Panc1 (cell line): ENCODE data around the gene GAD1.
A peak's percentile ranks its signal among the peaks of the same experiment; 100 is the strongest.

ENCODE experiments used
- CTCF ChIP-seq: fragments of 450-650 bp; IDR thresholded peaks from 2 replicates; pipeline ENCODE4 v1.5.1; 2017; ENCODE audit warnings: mild to moderate bottlenecking
- POLR2AphosphoS5 ChIP-seq: IDR thresholded peaks from 2 replicates; pipeline ENCODE4 v1.6.1; 2012; ENCODE audit warnings: mild to moderate bottlenecking, low read depth, low read length, moderate library complexity
- SIN3A ChIP-seq: IDR thresholded peaks from 2 replicates; pipeline ENCODE4 v1.6.1; 2012; ENCODE audit warnings: low read depth, mild to moderate bottlenecking, low read length, moderate library complexity, borderline replicate concordance; ENCODE audit not compliant: insufficient read depth
- TCF7L2 ChIP-seq: IDR thresholded peaks from 2 replicates; pipeline ENCODE4 v1.6.1; 2011; ENCODE audit warnings: mild to moderate bottlenecking, low read depth, low read length, inconsistent platforms
- TF ChIP-seq, protein P1 (sequence below), 2 experiments: IDR thresholded peaks; 2 replicates each; pipeline ENCODE4 v1.6.1; 2011 to 2012; ENCODE audit warnings: low read depth in 2 of 2, control low read depth in 1 of 2, low read length in 1 of 2, mild to moderate bottlenecking in 1 of 2, moderate library complexity in 1 of 2; ENCODE audit not compliant: insufficient read depth in 1 of 2

DNA sequence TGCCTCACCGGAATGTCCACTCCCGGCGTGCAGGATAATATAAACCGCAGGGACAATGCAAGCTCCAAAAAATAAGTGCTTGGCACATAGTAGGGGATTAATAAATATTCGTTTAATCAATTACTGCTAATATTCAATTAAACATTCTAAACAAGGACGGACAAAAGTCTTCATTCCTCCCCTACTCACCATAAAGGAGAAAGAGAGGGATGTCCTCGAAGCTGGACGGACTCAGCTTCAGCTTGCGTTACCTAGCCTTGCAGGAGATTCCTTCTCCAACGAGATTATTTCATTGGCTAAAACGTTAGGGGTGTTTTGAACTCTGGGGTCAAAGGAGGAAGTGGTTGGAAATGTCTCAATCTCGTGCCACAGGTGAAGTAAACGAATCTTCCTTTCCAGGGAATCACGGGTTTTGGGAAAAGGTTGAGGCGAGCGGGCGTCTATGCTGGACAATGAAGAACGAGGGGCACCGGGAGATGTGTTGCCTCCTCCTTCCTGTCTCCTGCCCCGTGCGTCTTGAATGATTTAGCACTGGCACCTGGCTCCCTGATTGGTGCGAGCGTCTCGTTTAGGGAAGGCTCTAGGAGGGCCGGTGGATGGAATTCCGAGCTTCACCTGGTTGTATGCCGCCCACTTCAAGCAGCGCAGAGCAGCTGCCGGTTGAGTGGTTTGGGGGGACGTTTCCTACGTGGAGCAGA, 2.0 kb upstream of the GAD1 start:
- no peak for TF ChIP-seq CTCF
- TF ChIP-seq, protein P1, sequence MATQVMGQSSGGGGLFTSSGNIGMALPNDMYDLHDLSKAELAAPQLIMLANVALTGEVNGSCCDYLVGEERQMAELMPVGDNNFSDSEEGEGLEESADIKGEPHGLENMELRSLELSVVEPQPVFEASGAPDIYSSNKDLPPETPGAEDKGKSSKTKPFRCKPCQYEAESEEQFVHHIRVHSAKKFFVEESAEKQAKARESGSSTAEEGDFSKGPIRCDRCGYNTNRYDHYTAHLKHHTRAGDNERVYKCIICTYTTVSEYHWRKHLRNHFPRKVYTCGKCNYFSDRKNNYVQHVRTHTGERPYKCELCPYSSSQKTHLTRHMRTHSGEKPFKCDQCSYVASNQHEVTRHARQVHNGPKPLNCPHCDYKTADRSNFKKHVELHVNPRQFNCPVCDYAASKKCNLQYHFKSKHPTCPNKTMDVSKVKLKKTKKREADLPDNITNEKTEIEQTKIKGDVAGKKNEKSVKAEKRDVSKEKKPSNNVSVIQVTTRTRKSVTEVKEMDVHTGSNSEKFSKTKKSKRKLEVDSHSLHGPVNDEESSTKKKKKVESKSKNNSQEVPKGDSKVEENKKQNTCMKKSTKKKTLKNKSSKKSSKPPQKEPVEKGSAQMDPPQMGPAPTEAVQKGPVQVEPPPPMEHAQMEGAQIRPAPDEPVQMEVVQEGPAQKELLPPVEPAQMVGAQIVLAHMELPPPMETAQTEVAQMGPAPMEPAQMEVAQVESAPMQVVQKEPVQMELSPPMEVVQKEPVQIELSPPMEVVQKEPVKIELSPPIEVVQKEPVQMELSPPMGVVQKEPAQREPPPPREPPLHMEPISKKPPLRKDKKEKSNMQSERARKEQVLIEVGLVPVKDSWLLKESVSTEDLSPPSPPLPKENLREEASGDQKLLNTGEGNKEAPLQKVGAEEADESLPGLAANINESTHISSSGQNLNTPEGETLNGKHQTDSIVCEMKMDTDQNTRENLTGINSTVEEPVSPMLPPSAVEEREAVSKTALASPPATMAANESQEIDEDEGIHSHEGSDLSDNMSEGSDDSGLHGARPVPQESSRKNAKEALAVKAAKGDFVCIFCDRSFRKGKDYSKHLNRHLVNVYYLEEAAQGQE (IDR thresholded peaks at IDR 0.05; ENCODE audit: insufficient read depth in 1 of 2, low read depth in 2 of 2, low read length in 1 of 2), result 0 out of 4 replicates have a peak, but pooled peaks of 1 of the 2 experiments have one; percentile 13
- no peak for TF ChIP-seq POLR2AphosphoS5
- no peak for TF ChIP-seq SIN3A
- TF ChIP-seq TCF7L2, result no peak
